ENCODE results near the gene TNFRSF14.

DNA sequence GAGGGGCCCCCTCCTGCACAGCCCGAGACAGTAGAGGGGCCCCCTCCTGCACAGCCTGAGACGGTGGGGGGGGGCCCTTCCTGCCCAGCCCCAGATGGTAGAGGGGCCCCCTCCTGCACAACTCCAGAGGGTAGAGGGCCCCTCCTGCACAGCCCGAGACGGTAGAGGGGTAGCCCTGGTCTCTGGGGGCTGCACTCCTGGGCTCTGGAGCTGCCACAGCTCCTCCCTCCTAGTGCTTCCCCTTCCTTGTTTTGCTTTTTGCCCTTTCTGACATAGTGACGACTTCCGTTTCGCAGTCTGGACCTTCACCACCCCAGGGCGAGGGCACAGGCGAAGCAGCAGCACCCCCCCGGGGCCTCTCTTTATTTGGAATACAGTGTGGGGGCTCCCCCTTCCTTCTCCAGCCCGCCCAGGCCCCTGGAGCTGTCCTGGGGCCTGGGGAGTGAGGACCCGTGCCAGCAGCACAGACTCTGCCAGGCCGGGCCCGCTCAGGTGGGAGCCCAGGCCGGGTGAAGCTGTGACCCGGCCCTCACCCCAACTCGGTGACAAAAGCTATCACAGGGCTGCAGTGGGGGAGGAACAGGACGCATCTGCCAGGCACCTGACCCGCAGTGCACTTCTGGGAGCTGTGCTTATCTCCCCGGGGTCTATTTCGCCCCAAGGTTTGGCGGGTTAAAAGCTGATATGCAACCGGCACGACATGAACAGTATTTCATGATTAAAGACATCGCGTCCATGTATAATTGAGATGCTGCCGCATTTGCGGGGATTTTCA lies 29.3 kb downstream of the TNFRSF14 start:
- TF ChIP-seq, protein P1, sequence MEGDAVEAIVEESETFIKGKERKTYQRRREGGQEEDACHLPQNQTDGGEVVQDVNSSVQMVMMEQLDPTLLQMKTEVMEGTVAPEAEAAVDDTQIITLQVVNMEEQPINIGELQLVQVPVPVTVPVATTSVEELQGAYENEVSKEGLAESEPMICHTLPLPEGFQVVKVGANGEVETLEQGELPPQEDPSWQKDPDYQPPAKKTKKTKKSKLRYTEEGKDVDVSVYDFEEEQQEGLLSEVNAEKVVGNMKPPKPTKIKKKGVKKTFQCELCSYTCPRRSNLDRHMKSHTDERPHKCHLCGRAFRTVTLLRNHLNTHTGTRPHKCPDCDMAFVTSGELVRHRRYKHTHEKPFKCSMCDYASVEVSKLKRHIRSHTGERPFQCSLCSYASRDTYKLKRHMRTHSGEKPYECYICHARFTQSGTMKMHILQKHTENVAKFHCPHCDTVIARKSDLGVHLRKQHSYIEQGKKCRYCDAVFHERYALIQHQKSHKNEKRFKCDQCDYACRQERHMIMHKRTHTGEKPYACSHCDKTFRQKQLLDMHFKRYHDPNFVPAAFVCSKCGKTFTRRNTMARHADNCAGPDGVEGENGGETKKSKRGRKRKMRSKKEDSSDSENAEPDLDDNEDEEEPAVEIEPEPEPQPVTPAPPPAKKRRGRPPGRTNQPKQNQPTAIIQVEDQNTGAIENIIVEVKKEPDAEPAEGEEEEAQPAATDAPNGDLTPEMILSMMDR (conservative IDR thresholded peaks at IDR 0.05; ENCODE audit: low read length) = peak; percentile 42
- no peak for TF ChIP-seq EZH2phosphoT487 (IDR thresholded peaks at IDR 0.05; ENCODE audit: borderline replicate concordance, low read depth, low read length)
